Spleen (tissue), 11 donors: ENCODE results near the gene SLC16A8. TPM values are rescaled to one million over a fixed set of nuclear protein-coding genes. Genes with fewer than 3 reads are reported as not detected.
"Not testable (repeated sequence)": the region's sequence is repeated elsewhere in the genome, so short reads cannot be mapped to it uniquely, and the experiment has no call there.

Experiments
- DNase-seq: peaks from one replicate; pipeline ENCODE4 v3.0.0-alpha.2; 2020
- H3K27ac ChIP-seq, 8 donors: fragments of 200-600 bp; sonication (generic) in 7 of 8; 1 replicate in 4 of 8; 2 replicates in 4 of 8; pipeline versions ENCODE4 v1.5.0 to v1.8.0; 2016 to 2021; ENCODE audit warnings: inconsistent platforms in 4 of 8, mild to moderate bottlenecking in 4 of 8, moderate library complexity in 1 of 8
- H3K27me3 ChIP-seq, 7 donors: fragments of 200-600 bp; sonication (generic) in 6 of 7; replicated peaks in 1 of 7; 1 replicate in 4 of 7; 2 replicates in 3 of 7; pipeline versions ENCODE4 v1.5.0 to v1.8.0; 2016 to 2021; ENCODE audit warnings: inconsistent platforms in 3 of 7, mild to moderate bottlenecking in 1 of 7
- H3K36me3 ChIP-seq, 6 donors: fragments of 200-600 bp; sonication (generic) in 5 of 6; 1 replicate in 4 of 6; 2 replicates in 2 of 6; pipeline versions ENCODE4 v1.5.0 to v1.8.0; 2016 to 2021; ENCODE audit warnings: inconsistent platforms in 2 of 6
- H3K4me1 ChIP-seq, 6 donors: fragments of 200-600 bp; sonication (generic) in 5 of 6; 1 replicate in 3 of 6; 2 replicates in 3 of 6; pipeline versions ENCODE4 v1.5.0 to v1.8.0; 2016 to 2021; ENCODE audit warnings: inconsistent platforms in 3 of 6
- H3K4me3 ChIP-seq, 8 donors: fragments of 200-600 bp; sonication (generic) in 7 of 8; 1 replicate in 4 of 8; 2 replicates in 4 of 8; pipeline versions ENCODE4 v1.5.0 to v1.8.0; 2016 to 2021; ENCODE audit warnings: inconsistent platforms in 4 of 8, mild to moderate bottlenecking in 4 of 8, moderate library complexity in 2 of 8
- H3K9me3 ChIP-seq, 8 donors: fragments of 200-600 bp; sonication (generic) in 7 of 8; 1 replicate in 4 of 8; 2 replicates in 4 of 8; pipeline versions ENCODE4 v1.5.0 to v1.8.0; 2016 to 2021; ENCODE audit warnings: inconsistent platforms in 4 of 8
- POLR2A ChIP-seq, 3 donors: fragments of 450-650 bp; IDR thresholded peaks; one replicate each; pipeline ENCODE4 v1.5.1; 2017; ENCODE audit warnings: antibody characterized with exemption in 3 of 3, mild to moderate bottlenecking in 1 of 3
- POLR2AphosphoS5 ChIP-seq, 3 donors: sonication (generic); formaldehyde crosslinking; IDR thresholded peaks; one replicate each; pipeline ENCODE4 v1.5.1; 2017; ENCODE audit warnings: antibody characterized with exemption in 3 of 3
- WGBS, 5 donors: extraction: QIAGEN DNeasy Blood & Tissue Kit in 3 of 5; methylation state at CpG; one replicate each; pipeline versions ENCODE4 v1.1.5 to v1.1.7; 2013 to 2018; 5-methylcytosine and 5-hydroxymethylcytosine counted together
- intact Hi-C: fragments of 100-400 bp; cut with DNase I; formaldehyde crosslinking; loops from one replicate; pipeline ENCODE4 v1.15.0; 2023; ENCODE audit warnings: low total_unique reads
- polyA plus RNA-seq, 3 donors: library from polyadenylated mRNA; stranded (reverse); fragments of 200-250 nt; gene quantifications; one replicate each; pipeline ENCODE4 v1.2.1, GENCODE V29; 2013
- total RNA-seq, 7 donors: library from RNA; depleted of rRNA in 3 of 7; stranded (reverse); fragments of >200 nt in 3 of 7; fragmentation: NEBNext Ultra II Directional in 4 of 7; extraction: Animal tissue kit (Norgen Biotek cat#: 25700) in 4 of 7; gene quantifications; one replicate each; pipeline versions ENCODE4 v1.1.0 to v1.2.1, GENCODE V29; 2016 to 2021
- TF ChIP-seq, protein P1 (sequence below), 11 experiments: fragments of 200-600 bp in 7 of 11; fragments of 450-650 bp in 4 of 11; sonication (generic) in 4 of 11; IDR thresholded peaks in 8 of 11; conservative IDR thresholded peaks in 3 of 11; 1 replicate in 7 of 11; 2 replicates in 4 of 11; pipeline versions ENCODE4 v1.4.0 to v1.8.0; 2016 to 2021; ENCODE audit warnings: antibody characterized with exemption in 11 of 11, inconsistent platforms in 4 of 11, mild to moderate bottlenecking in 1 of 11
- donor health status: healthy with polysubstance abuse.
- donor health status: DM: no; HTN: no; CAD: no; lungs with moderate emphysema.
- donor health status: DM: no; HTN: no; CAD: no.
- donor health status: Bipolar disorder and iron deficiency.
- donor health status: healthy.
- donor health status: DM: no; HTN: no; CAD: no.
- donor health status: DM: yes; HTN: yes; CAD: no.

Gene SLC16A8
- total and polyA plus RNA-seq, 10 donors, result 0.22 to 1.2 (median 0.68) TPM; not detected in 4

DNA sequence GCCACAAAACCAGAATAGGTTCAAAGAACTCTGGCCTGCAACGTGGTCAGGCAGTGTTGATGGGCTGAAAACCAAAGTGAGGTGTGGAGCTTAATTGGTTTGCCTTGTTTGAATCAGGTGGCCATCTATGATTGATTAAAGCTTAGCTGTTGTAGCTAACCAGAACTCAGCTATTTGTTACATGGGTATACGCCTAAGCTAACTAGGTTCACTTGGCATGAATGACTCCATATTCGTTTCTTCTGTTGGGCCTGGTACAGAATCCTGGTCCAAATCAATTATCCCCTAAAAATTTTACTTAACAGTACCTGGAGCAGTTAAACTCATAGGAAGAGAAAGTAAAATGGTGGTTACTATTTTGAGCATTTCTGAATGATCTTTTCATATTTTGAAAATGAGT is 34.2 kb upstream of the SLC16A8 start:
- Histone ChIP-seq H3K4me1 (peaks cover 0 to 9% (median 7%) of the 10 kb centered on the region in 6 donors), H3K27ac (no peak overlapping the region), H3K36me3 (peaks cover 0 to 16% (median 6%) of the 10 kb centered on the region in 6 donors), H3K27me3 (no peaks in the 10 kb centered on the region), H3K4me3 (no peak overlapping the region), H3K9me3 (no peaks in the 10 kb centered on the region)
- intact Hi-C loops, result no loop called here
- 83 to 94% (median 87%) methylated on average over 3 of the region's 3 CpGs for WGBS, 5 donors
- no peak for DNase-seq
- TF ChIP-seq POLR2AphosphoS5 (IDR thresholded peaks at IDR 0.05), result no peak
- no peak for TF ChIP-seq POLR2A (IDR thresholded peaks at IDR 0.05)
- TF ChIP-seq, protein P1, sequence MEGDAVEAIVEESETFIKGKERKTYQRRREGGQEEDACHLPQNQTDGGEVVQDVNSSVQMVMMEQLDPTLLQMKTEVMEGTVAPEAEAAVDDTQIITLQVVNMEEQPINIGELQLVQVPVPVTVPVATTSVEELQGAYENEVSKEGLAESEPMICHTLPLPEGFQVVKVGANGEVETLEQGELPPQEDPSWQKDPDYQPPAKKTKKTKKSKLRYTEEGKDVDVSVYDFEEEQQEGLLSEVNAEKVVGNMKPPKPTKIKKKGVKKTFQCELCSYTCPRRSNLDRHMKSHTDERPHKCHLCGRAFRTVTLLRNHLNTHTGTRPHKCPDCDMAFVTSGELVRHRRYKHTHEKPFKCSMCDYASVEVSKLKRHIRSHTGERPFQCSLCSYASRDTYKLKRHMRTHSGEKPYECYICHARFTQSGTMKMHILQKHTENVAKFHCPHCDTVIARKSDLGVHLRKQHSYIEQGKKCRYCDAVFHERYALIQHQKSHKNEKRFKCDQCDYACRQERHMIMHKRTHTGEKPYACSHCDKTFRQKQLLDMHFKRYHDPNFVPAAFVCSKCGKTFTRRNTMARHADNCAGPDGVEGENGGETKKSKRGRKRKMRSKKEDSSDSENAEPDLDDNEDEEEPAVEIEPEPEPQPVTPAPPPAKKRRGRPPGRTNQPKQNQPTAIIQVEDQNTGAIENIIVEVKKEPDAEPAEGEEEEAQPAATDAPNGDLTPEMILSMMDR (IDR thresholded peaks at IDR 0.05 in 8 of 11, conservative IDR thresholded peaks at IDR 0.05 in 3 of 11), result no peak

DNA sequence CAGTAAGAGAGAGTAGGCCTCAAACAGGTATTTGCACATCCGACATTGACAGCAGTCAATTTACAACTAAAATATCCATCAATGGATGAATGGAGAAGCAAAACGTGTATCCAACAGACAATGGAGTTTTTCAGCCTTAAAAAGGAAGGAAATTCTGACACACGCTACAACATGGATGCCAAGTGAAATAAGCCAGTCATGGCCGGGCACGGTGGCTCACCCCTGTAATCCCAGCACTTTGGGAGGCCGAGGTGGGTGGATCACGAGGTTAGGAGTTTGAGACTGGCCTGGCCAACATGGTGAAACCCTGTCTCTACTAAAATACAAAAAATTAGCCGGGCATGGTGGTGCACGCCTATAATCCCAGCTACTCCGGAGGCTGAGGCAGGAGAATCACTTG is 33.6 kb upstream of the SLC16A8 start:
- H3K36me3 ChIP-seq, result peaks cover 0 to 18% (median 6%) of the 10 kb centered on the region in 6 donors
- H3K27me3 ChIP-seq, H3K4me1 ChIP-seq, intact Hi-C loops, H3K27ac ChIP-seq, DNase-seq, H3K9me3 ChIP-seq, H3K4me3 ChIP-seq: not testable (repeated sequence)
- WGBS, 5 donors, result 91 to 95% (median 92%) methylated on average over 10 of the region's 10 CpGs

- Histone ChIP-seq H3K4me1 (peaks cover 0 to 9% (median 7%) of the 10 kb centered on the region in 6 donors), H3K9me3 (no peaks in the 10 kb centered on the region), H3K27me3 (no peaks in the 10 kb centered on the region), H3K4me3 (no peak overlapping the region), H3K36me3 (peaks cover 0 to 30% (median 8%) of the 10 kb centered on the region in 6 donors), H3K27ac (no peak overlapping the region)
- 95 to 97% (median 97%) methylated on average over 21 to 31 of the region's 31 CpGs for WGBS, 5 donors
- TF ChIP-seq POLR2AphosphoS5 (IDR thresholded peaks at IDR 0.05) (peak in 1 of 3 donors; percentile 17), POLR2A (IDR thresholded peaks at IDR 0.05) (no peak)
- TF ChIP-seq, protein P1 (IDR thresholded peaks at IDR 0.05 in 8 of 11, conservative IDR thresholded peaks at IDR 0.05 in 3 of 11), result no peak
- DNase-seq, result peak; percentile 68
- intact Hi-C loops, result no loop called here
Measured at GRCh38 chr22:38115423-38116205, 31.6 kb upstream of the SLC16A8 start.

DNA sequence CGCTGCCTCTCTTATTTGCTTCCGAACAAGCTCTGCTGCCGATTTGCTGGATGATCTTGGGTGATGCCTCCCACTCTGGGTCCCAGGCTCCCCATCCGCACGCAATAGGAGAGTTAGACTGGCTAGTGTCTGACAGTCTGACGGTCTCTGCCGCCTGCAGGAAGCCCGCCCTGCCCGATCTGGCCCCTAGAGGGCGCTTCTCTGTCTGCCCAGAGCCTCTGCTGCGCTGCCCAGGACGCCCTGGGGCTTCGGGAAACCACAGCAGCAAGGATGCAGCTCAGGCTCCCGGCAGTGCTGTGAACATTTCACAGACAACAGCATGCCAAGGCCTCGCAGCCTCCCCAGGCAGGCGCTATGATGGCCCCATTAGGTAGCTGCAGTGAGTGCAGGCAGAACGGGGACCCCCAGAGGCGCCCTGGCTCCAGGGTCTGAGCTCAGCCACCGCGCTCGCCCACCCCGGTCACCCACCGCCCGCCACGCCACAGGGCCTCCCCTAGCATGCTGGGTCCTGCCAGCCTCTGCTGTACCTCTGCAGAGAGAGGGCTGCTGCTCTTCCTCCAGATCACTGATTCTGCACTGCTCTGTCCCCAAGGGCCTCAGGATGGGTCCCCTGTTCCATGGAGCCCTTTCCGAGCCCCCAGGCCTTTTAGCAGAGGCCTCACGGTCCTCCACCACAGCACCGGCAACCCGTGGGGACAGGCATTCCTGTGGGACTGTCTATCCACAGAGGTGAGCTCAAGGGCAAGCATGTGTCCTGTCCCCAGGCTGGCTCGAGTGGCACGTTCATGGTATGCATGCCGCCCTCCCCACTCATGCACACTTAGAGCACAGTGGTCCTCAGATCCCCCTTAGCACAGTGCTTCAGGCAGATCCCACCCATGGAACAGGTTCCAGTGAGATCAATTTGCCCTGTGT is 30.8 kb upstream of the SLC16A8 start:
- WGBS, 5 donors, result 56 to 83% (median 62%) methylated on average over 13 to 32 of the region's 32 CpGs
- Histone ChIP-seq H3K4me1 (peaks cover 0 to 9% (median 7%) of the 10 kb centered on the region in 6 donors), H3K9me3 (no peaks in the 10 kb centered on the region), H3K27ac (no peak overlapping the region), H3K36me3 (peaks cover 0 to 30% (median 8%) of the 10 kb centered on the region in 6 donors), H3K27me3 (no peaks in the 10 kb centered on the region), H3K4me3 (no peak overlapping the region)
- intact Hi-C loops, result loop anchor here (5.0 kb wide), 1 partner anchor 238 kb away; no protein-coding TSS in a partner anchor
- peak; percentile 95 for DNase-seq
- TF ChIP-seq POLR2AphosphoS5 (IDR thresholded peaks at IDR 0.05) (peak; percentile 66 to 75 (median 67)), POLR2A (IDR thresholded peaks at IDR 0.05) (no peak)
- TF ChIP-seq, protein P1 (IDR thresholded peaks at IDR 0.05 in 8 of 11, conservative IDR thresholded peaks at IDR 0.05 in 3 of 11), result peak; percentile 77 to 99 (median 95)
